HepG2 (cell line): Measurements from ENCODE around the gene TMEM86B. TPM values are rescaled to one million over a fixed set of nuclear protein-coding genes. Genes with fewer than 3 reads are reported as not detected.

Experiments used
- GABPA ChIP-seq, 2 experiments: IDR thresholded peaks; 2 replicates each; pipeline ENCODE4 v1.6.1; 2011 to 2016; ENCODE audit warnings: low read depth in 2 of 2, low read length in 1 of 2, missing biosample characterization in 1 of 2, missing genetic modification characterization in 1 of 2
- HES4 ChIP-seq: sonication (generic); formaldehyde crosslinking; IDR thresholded peaks from 2 replicates; pipeline ENCODE4 v1.9.0; 2021; ENCODE audit warnings: mild to moderate bottlenecking, missing genetic modification reagents, borderline replicate concordance
- NONO ChIP-seq, 2 experiments: fragments of 450-650 bp in 1 of 2; sonication (generic) in 1 of 2; formaldehyde crosslinking in 1 of 2; IDR thresholded peaks in 1 of 2; conservative IDR thresholded peaks in 1 of 2; 2 replicates each; pipeline versions ENCODE4 v1.6.1 to v1.8.0; 2017 to 2022; ENCODE audit warnings: mild to moderate bottlenecking in 1 of 2, missing genetic modification reagents in 1 of 2, moderate library complexity in 1 of 2
- PLRG1 ChIP-seq: fragments of 450-650 bp; conservative IDR thresholded peaks from 2 replicates; pipeline ENCODE4 v1.6.1; 2016
- RBM22 ChIP-seq: fragments of 200-400 bp; formaldehyde crosslinking; optimal IDR thresholded peaks from 2 replicates; pipeline ENCODE3; 2017; ENCODE audit warnings: mild to moderate bottlenecking, low read length, moderate library complexity
- REL ChIP-seq: sonication (generic); formaldehyde crosslinking; conservative IDR thresholded peaks from 2 replicates; pipeline ENCODE4 v1.8.0; 2022; ENCODE audit warnings: mild to moderate bottlenecking, missing genetic modification reagents, moderate library complexity
- RFX3 ChIP-seq: IDR thresholded peaks from 2 replicates; pipeline ENCODE4 v1.6.1; 2016; ENCODE audit warnings: missing biosample characterization, missing genetic modification reagents
- SRSF1 ChIP-seq: fragments of 200-400 bp; formaldehyde crosslinking; optimal IDR thresholded peaks from 2 replicates; pipeline ENCODE3; 2017; ENCODE audit warnings: mild to moderate bottlenecking, low read depth, low read length, moderate library complexity
- ZFY ChIP-seq: sonication (generic); formaldehyde crosslinking; IDR thresholded peaks from 2 replicates; pipeline ENCODE4 v1.4.0; 2020; ENCODE audit warnings: missing genetic modification reagents
- ZNF3 ChIP-seq: IDR thresholded peaks from 2 replicates; pipeline ENCODE4 v1.7.0; 2017; ENCODE audit warnings: inconsistent platforms
- ZNF468 ChIP-seq: sonication (generic); formaldehyde crosslinking; IDR thresholded peaks from 2 replicates; pipeline ENCODE4 v1.8.0; 2022; ENCODE audit warnings: mild to moderate bottlenecking, moderate library complexity, missing genetic modification reagents
- ZNF724P ChIP-seq: sonication (generic); formaldehyde crosslinking; IDR thresholded peaks from 2 replicates; pipeline ENCODE4 v1.8.0; 2022; ENCODE audit warnings: missing genetic modification reagents, borderline replicate concordance
- polyA plus RNA-seq, 8 experiments: library from polyadenylated mRNA; depleted of rRNA in 3 of 8; stranded (reverse) in 7 of 8; unstranded in 1 of 8; fragments of >200 nt; fragmentation: Illumina TruSeq in 4 of 8; extraction: Trizol in 4 of 8; gene quantifications; 2 replicates each; pipeline versions ENCODE4 v1.2.1 to v1.2.3, GENCODE V29; 2011 to 2016; ENCODE audit warnings: low read depth in 4 of 8, missing spikeins in 1 of 8, mixed read lengths in 1 of 8; ENCODE audit not compliant: insufficient read depth in 1 of 8
- total RNA-seq, 5 experiments: library from RNA; depleted of rRNA; stranded (reverse); fragments of >200 nt; fragmentation: Illumina TruSeq; extraction: Trizol; gene quantifications; 2 replicates each; pipeline ENCODE4 v1.2.3, GENCODE V29; 2016; ENCODE audit warnings: low read depth in 1 of 5
- TF ChIP-seq, protein P1 (sequence below): sonication (generic); formaldehyde crosslinking; IDR thresholded peaks from 2 replicates; pipeline ENCODE4 v1.4.0; 2020; ENCODE audit warnings: mild to moderate bottlenecking, missing genetic modification reagents
- TF ChIP-seq, protein P2 (sequence below): sonication (generic); formaldehyde crosslinking; IDR thresholded peaks from 2 replicates; pipeline ENCODE4 v1.8.0; 2022; ENCODE audit warnings: missing genetic modification reagents, mild to moderate bottlenecking, borderline replicate concordance
- TF ChIP-seq, protein P3 (sequence below): sonication (generic); IDR thresholded peaks from 2 replicates; pipeline ENCODE4 v1.6.1; 2016; ENCODE audit warnings: low read depth, borderline replicate concordance
- TF ChIP-seq, protein P4 (sequence below): sonication (generic); formaldehyde crosslinking; IDR thresholded peaks from 2 replicates; pipeline ENCODE4; 2020; ENCODE audit warnings: missing genetic modification reagents, mild to moderate bottlenecking, borderline replicate concordance
- TF ChIP-seq, protein P5 (sequence below): sonication (generic); formaldehyde crosslinking; IDR thresholded peaks from 2 replicates; pipeline ENCODE4 v1.4.0; 2020; ENCODE audit warnings: missing genetic modification reagents

The TMEM86B gene
- total and polyA plus RNA-seq, 2 of the 13 experiments (the other 11 are each of a cell fraction or from before 2014, with no cell fraction given), result 7.7 to 9.6 TPM

DNA sequence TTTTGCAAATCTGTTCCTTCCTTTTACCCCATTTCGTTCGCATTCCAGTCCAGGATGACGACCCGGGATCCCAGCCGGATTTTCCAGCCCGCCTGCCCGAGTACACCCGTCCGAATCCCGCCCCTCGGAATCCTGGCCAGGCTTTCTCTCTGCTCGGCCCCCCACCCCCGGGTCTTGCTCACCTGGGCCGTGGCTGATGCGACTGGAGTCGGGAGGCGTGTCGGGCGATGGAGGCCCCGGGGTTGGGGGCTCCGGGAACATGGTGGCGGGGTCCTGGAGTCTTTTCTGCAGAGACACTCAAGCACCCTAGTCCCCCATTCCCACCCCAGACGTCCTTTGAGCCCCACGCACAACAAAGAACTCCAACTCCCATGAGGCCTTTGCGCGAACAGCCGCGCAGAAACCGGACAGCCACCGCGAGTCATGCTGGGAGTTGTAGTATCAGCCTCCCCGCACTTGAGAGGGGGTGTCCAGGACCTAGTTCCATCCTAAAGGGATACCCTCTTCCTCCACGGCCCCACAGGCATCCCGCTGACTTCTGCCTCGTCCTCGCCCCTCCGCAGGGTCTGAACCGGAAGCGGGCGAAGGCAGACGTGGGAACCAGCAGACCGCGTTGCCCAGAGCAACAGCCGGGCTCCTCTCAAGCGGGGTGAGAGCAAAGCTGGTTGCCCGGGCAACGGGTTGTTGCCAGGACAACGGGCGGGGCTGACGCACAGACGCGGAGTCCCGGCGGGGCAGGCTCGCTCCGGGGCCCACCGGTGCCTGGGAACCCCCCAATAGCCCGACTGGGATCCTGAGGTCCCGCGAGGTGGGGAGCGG, 49.6 kb downstream of the TMEM86B start (continued):
- TF ChIP-seq NONO (IDR thresholded peaks at IDR 0.05) (no peak), NONO (CRISPR knock-in tag; conservative IDR thresholded peaks at IDR 0.05) (peak; percentile 62; the same call in 1 of the 2 replicates), GABPA (IDR thresholded peaks at IDR 0.05; ENCODE audit: low read depth, low read length) (peak; percentile 40), GABPA (CRISPR knock-in tag; IDR thresholded peaks at IDR 0.05; ENCODE audit: low read depth) (peak; percentile 77), ZFY (CRISPR knock-in tag) (0 out of 2 replicates have a peak, but pooled peaks have one; percentile 33), HES4 (CRISPR knock-in tag) (0 out of 2 replicates have a peak, but pooled peaks have one; percentile 8), ZNF468 (no peak), ZNF3 (CRISPR knock-in tag) (no peak), RBM22 (peak; percentile 100), PLRG1 (no peak), RFX3 (CRISPR knock-in tag) (peak; percentile 95), ZNF724P (CRISPR knock-in tag) (0 out of 2 replicates have a peak, but pooled peaks have one; percentile 19), REL (CRISPR knock-in tag) (0 out of 2 replicates have a peak, but pooled peaks have one; percentile 52), SRSF1 (peak; percentile 20)
- TF ChIP-seq, protein P1, sequence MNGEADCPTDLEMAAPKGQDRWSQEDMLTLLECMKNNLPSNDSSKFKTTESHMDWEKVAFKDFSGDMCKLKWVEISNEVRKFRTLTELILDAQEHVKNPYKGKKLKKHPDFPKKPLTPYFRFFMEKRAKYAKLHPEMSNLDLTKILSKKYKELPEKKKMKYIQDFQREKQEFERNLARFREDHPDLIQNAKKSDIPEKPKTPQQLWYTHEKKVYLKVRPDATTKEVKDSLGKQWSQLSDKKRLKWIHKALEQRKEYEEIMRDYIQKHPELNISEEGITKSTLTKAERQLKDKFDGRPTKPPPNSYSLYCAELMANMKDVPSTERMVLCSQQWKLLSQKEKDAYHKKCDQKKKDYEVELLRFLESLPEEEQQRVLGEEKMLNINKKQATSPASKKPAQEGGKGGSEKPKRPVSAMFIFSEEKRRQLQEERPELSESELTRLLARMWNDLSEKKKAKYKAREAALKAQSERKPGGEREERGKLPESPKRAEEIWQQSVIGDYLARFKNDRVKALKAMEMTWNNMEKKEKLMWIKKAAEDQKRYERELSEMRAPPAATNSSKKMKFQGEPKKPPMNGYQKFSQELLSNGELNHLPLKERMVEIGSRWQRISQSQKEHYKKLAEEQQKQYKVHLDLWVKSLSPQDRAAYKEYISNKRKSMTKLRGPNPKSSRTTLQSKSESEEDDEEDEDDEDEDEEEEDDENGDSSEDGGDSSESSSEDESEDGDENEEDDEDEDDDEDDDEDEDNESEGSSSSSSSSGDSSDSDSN (CRISPR knock-in tag), result 0 out of 2 replicates have a peak, but pooled peaks have one; percentile 22
- TF ChIP-seq, protein P2, sequence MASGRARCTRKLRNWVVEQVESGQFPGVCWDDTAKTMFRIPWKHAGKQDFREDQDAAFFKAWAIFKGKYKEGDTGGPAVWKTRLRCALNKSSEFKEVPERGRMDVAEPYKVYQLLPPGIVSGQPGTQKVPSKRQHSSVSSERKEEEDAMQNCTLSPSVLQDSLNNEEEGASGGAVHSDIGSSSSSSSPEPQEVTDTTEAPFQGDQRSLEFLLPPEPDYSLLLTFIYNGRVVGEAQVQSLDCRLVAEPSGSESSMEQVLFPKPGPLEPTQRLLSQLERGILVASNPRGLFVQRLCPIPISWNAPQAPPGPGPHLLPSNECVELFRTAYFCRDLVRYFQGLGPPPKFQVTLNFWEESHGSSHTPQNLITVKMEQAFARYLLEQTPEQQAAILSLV (CRISPR knock-in tag), result 0 out of 2 replicates have a peak, but pooled peaks have one; percentile 38
- TF ChIP-seq, protein P3, sequence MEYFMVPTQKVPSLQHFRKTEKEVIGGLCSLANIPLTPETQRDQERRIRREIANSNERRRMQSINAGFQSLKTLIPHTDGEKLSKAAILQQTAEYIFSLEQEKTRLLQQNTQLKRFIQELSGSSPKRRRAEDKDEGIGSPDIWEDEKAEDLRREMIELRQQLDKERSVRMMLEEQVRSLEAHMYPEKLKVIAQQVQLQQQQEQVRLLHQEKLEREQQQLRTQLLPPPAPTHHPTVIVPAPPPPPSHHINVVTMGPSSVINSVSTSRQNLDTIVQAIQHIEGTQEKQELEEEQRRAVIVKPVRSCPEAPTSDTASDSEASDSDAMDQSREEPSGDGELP, result peak; percentile 47; the same call in 1 of the 2 replicates
- TF ChIP-seq, protein P4, sequence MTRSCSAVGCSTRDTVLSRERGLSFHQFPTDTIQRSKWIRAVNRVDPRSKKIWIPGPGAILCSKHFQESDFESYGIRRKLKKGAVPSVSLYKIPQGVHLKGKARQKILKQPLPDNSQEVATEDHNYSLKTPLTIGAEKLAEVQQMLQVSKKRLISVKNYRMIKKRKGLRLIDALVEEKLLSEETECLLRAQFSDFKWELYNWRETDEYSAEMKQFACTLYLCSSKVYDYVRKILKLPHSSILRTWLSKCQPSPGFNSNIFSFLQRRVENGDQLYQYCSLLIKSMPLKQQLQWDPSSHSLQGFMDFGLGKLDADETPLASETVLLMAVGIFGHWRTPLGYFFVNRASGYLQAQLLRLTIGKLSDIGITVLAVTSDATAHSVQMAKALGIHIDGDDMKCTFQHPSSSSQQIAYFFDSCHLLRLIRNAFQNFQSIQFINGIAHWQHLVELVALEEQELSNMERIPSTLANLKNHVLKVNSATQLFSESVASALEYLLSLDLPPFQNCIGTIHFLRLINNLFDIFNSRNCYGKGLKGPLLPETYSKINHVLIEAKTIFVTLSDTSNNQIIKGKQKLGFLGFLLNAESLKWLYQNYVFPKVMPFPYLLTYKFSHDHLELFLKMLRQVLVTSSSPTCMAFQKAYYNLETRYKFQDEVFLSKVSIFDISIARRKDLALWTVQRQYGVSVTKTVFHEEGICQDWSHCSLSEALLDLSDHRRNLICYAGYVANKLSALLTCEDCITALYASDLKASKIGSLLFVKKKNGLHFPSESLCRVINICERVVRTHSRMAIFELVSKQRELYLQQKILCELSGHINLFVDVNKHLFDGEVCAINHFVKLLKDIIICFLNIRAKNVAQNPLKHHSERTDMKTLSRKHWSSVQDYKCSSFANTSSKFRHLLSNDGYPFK (CRISPR knock-in tag), result 0 out of 2 replicates have a peak, but pooled peaks have one; percentile 14
- TF ChIP-seq, protein P5, sequence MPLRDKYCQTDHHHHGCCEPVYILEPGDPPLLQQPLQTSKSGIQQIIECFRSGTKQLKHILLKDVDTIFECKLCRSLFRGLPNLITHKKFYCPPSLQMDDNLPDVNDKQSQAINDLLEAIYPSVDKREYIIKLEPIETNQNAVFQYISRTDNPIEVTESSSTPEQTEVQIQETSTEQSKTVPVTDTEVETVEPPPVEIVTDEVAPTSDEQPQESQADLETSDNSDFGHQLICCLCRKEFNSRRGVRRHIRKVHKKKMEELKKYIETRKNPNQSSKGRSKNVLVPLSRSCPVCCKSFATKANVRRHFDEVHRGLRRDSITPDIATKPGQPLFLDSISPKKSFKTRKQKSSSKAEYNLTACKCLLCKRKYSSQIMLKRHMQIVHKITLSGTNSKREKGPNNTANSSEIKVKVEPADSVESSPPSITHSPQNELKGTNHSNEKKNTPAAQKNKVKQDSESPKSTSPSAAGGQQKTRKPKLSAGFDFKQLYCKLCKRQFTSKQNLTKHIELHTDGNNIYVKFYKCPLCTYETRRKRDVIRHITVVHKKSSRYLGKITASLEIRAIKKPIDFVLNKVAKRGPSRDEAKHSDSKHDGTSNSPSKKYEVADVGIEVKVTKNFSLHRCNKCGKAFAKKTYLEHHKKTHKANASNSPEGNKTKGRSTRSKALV, result no peak
